NCI-H82 (cell line): Measurements from ENCODE around the gene TBK1.

Source experiments
- DNase-seq: peaks from one replicate; lab custom pipeline; 2025; lab: John Stamatoyannopoulos, UW

TBK1 gene

GRCh38 chr12:64451687-64452558 is at the start of gene TBK1:
Gene TBK1, plus strand, starts transcription at chr12:64452120. Its CDS starts 3,751 bp downstream, at chr12:64455871.
- DNase-seq = peak; percentile 93

- DNase-seq = no peak
Measured at GRCh38 chr12:64402181-64402580, 49.7 kb upstream of the TBK1 start.

DNA sequence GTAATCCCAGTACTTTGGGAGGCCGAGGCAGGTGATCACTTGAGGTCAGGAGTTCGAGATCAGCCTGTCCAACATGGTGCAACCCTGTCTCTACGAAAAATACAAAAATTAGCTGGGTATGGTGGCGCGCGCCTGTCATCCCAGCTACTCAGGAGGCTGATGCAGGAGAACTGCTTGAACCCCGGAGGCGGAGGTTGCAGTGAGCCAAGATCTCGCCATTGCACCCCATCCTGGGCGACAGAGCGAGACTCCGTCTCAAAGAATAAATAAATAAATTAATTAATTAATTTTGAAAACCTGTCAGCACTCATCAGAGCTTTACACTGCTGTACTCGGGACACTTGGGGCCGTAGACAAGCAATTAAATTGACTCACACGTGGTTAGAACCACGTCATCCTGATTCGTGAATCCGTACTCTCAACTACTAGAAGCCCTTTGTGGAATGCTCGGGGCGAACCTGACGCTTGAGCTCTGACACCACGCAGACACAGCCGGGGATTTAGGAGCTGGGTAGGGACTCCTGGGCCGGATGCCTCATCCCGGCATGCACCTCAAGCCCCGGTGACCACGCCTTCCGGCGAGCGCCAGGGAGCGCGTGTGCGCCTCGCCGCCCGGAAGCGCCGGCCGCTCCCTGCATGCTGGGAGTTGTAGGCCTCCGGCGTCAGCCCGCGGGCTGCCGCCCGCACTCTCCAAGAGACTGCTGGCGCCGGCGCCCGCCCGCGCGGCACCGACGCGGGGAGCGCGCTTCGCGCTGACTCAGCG is 48.0 kb upstream of the TBK1 start, which contains the start of gene XPOT:
Gene XPOT, plus strand, starts transcription at position 686 of the 763 bp plus-strand sequence. CDS start 5,644 bp downstream, outside the sequence.
- peak; percentile 98 for DNase-seq

DNA sequence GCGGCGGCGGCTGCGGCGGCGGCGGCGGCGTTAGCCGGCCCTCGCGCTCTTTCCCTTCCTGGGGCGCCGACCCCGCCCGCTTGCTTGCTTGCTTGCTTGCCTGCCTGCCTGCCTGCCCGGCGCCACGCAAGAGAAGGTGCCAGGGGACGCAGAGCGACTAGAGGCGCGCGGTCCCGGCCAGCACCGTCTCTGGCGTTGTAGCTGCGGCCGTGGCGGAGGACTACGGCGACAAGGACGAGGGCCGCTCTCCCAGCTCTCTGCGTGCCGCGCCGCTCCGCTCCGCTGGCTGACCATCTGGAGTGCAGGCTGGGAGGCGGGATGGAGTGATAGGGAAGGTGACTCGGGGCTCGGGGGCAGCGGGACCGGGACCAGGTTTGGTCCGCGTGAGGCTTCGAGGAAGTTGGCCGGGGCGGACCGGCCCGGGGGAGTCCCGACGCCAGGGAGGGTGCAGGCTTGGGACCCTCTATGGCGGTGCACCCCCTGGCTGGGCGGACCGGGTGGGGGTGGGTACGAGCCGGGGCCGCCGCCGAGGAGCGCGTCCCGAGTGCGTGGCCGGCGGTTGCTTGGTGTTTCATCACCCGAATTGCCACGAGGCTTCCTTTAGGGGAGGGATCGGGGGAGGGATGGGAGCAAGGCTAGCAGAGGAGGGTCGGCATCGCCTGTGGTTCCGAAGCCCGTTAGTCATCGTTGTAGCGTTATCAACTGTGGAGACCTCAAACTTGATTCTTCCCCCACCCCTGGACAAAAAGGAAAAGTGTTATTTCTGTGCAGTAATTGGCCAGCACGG is 47.3 kb upstream of the TBK1 start:
- peak; percentile 78 for DNase-seq

GRCh38 chr12:64407342-64408223 is 44.3 kb upstream of the TBK1 start:
- DNase-seq = peak; percentile 70

DNA sequence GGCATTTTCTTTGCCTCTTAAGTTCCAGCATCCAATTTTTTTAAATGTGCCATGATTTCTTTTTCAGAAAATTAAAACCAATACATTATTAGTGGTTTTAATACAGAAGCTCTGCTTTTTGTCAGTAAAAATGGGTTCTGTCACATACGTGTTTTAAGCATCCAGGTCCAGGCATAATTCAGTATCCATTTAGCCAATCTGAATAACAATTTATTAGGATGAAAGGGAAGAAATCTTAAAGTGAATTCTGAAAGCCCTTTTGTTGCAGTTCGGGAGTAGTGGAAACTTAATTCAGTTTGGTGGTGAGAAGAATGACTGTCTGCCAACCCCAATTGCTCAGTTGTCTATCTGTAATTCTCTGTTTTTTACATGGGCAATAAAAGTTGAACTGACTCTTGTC is 40.5 kb upstream of the TBK1 start:
- DNase-seq = no peak

- DNase-seq = no peak
Measured at GRCh38 chr12:64412459-64412858, 39.5 kb upstream of the TBK1 start.

GRCh38 chr12:64413884-64414283 is 38.0 kb upstream of the TBK1 start:
- no peak for DNase-seq

GRCh38 chr12:64418209-64418608 is 33.7 kb upstream of the TBK1 start:
- no peak for DNase-seq

GRCh38 chr12:64419696-64420095 is 32.2 kb upstream of the TBK1 start:
- no peak for DNase-seq

DNA sequence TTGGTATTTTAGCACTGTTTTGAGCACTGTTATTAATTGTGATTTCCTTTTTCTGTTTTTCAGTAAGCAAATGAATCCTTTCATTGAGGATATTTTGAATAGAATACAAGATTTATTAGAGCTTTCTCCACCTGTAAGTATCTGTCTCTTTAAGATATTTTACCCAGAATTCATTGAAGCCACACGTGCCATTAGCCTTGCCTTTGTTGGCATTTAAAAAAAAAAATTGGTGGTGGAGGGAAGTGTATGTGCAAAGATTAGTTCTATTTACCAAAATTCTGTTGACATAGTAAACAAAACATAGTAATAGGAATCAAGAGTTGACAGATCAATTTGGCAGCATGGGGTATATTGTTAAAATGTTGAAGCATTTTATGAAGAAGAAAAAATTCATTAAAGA is 23.9 kb upstream of the TBK1 start:
- DNase-seq = peak; percentile 8

DNA sequence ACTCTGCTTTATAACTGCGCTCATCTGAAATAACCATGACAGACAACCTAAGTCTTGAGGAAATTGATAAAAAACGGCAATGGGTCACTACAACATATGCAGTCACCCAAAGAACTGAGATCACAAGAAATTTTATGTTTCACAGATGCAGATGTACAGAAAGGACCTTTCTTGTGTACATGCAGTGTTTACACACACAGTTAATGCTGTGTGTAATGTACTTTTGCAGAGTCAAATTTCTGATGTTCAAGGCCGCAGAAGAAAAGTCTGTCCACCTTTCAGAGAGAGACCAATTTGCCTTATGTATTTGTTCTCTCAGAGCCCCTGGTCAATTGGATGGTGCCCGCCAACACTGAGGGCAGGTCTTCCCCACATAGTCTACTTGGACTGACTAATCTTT is 23.0 kb upstream of the TBK1 start:
- no peak for DNase-seq

DNA sequence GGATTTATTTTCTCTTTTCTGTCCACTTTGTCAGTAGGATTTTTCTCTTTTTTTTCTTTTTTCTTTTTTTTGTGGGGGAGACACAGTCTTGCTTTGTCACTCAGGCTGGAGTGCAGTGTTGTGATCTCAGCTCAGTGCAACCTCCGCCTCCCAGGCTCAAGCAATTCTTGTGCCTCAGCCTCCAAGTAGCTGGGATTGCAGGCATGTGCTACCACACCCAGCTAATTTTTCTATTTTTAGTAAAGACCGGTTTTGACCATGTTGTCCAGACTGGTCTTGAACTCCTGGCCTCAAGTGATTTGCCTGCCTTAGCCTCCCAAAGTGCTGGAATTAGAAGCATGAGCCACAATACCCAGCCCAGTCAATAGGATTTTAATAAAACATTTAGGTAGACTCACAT is 21.0 kb upstream of the TBK1 start:
- DNase-seq = no peak

DNA sequence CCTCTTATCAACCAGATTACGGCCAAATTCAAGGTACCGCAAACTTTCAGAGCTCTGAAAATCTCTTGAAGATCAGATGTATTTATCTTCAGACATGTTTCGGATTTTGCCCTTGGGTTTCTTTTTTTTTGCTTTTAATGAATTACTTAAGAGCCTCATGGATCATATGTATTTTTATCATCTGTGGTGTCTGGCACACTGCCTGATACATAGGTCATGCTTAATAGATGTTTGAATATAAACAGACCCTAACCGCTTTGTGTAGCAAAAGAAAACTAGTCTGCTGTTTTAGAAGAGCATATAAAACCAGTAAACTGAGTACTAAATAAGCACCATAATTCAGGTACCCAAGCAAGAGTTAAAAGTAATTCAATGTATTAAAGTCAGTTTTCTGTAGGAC is 20.1 kb upstream of the TBK1 start:
- no peak for DNase-seq

DNA sequence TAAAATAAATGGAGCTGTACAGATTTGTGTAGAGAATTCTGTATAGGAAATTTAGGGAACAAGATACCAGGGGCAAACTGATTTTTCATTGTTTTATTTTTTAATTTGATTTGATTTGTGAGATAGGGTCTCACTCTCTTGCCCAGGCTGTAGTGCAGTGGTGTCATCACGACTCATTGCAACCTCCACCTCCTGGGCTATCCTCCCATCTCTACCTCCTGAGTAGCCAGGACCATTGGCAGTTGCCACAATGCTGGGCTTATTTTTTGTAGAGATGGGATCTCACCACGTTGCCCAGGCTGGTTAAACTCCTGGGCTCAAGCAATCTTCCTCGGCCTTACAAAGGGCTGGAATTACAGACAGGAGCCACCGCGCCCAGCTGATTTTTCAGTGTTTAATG is 18.0 kb upstream of the TBK1 start:
- no peak for DNase-seq

DNA sequence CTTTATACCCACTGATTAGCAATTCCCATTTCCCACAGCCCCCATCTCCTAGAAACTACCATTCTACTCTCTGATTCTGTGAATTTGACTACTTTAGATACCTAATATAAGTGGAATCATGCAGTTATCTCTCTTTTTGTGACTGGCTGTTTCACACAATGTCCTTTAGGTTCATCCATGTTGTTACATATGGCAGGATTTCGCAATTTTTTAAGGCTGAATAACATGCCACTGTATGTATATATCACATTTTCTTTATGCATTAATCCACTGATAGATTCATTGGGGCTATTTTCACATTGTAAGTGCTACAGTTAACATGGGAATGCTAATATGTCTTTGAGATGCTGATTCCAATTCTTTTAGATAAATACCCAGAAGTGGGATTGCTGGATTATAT is 11.8 kb upstream of the TBK1 start:
- no peak for DNase-seq

DNA sequence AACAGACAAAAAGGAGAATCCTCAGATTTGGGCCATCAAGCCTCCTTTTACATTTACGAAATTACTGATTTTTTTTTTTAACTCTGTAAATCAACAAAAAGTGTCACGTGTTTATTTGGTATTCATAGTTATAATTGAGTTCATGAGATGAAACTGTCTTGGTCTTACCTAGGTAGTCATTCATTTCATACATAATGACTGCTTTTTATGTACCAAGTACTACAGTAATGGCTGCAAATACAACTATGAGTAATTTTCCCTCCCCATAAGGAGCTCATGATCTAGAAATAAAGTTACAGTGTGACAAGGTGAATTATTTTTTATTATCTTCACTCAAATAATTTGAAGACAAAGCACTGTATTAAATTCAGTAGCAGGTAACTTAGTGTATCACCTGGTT is 6.4 kb upstream of the TBK1 start:
- DNase-seq = no peak

DNA sequence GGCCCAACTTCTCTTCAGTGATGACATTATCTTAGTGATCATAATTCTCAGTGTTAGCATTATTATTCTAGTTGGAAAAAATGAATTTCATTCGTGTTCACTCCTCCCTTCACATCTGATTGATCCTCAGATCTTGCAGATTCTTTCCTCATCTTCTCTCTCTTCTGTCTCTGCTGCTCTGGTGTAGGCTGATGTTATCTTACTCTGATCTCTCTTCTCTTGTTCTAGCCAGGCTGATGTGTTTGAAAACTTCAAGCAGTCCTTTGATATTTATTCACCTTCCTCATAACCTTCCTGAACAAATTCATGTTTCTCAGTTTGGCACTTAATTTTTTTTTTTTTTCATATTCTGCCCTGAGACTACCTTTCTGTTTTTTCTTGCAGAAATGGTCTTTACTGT is 5.6 kb upstream of the TBK1 start:
- no peak for DNase-seq

DNA sequence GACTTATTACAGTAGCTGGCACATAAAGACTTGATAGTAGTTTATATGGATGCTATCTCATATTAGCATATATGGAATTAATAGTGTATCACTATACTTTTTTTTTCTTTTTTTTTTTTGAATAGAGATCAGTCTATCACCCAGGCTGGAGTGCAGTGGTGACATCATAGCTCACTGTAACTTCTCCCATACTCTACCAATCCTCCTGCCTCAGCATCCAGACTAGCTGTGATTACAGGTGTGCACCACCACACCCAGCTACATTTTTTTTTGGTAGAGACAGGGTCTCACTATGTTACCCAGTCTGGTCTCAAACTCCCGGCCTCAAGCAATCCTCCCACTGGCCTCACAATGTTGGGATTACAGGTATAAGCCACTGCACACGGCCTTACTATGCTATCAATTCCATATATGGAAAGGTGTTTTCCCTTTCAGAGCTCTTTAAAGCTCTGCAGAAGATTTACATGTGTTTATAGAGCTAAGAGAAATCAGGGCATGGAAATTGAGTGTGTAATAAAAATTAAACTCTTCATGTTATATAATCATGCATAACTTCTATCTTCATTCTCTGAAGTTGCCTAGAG is 1.8 kb upstream of the TBK1 start:
- DNase-seq = peak; percentile 46

DNA sequence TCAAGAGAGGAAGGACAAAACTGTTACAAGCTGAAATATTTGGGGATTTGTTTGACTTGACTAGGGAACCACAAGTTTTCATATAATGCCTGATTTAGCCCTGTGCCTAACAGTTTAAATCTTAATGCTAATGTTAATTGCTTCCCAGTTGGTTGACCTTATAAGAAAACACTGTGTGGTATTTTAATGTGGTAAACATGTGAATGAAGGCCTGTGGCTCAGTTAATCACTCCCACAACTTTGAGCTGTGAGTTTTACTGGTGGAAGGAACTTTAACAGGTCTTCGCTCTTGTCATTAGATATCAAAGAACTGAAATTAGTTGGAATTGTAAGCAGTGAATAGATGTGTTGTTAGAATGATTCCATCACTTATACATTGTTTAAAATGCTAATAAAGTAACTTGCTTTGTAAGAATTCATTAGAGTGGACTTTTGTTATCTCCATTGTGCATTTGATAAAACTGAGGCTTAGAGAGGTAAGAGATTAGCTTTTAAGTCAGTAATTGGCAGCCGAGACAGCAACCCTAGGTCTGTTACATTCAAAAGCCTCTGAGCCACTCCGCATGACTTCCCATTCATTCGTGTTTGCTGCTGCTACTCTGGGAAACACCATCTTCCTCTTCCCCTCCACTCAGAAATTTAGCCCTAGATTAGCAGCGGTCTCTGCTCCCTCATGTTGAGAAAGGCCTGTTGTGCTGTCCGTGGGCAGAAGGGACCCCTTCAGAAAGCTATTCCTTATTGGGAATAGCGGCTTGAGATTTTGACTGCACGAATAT is 1.0 kb upstream of the TBK1 start:
- peak; percentile 86 for DNase-seq
